Panc1 (cell line): ENCODE data around the gene RRP9. TPM values are rescaled to one million over a fixed set of nuclear protein-coding genes. Genes with fewer than 3 reads are reported as not detected.

Experiments
- ATAC-seq: fragments of 200-7000 bp; cut with Tn5 transposase; 2 replicates; pipeline ENCODE4 v1.9.1; 2020; ENCODE audit warnings: mild to moderate bottlenecking, moderate library complexity
- BruUV-seq: library from RNA; stranded (reverse); fragments of 400-500 nt; replicated peaks from 2 replicates; lab custom pipeline; 2021; lab: Mats Ljungman, UMichigan
- CTCF ChIA-PET: fragments of 300-600 bp; sonication (Branson Sonifier 250); formaldehyde crosslinking; loops from one replicate; lab custom pipeline; 2022; ENCODE audit warnings: antibody characterized with exemption; lab: Charles Lee
- POLR2A ChIA-PET: fragments of 300-600 bp; sonication (Branson Sonifier 250); formaldehyde crosslinking; loops from one replicate; lab custom pipeline; 2022; ENCODE audit warnings: antibody characterized with exemption; lab: Charles Lee
- DNase-seq: peaks from one replicate; pipeline ENCODE4 v3.0.0-alpha.2; 2010; ENCODE audit warnings: low read depth, low spot score
- H3K27ac ChIP-seq: 2 replicates; pipeline ENCODE4 v1.5.1; 2011; ENCODE audit warnings: mild to moderate bottlenecking, low read length, inconsistent platforms
- H3K27me3 ChIP-seq: fragments of 200-500 bp; sonication (Bioruptor generic); 2 replicates; pipeline ENCODE4 v1.6.0; 2014; ENCODE audit warnings: low read length, inconsistent platforms; ENCODE audit not compliant: control insufficient read depth, insufficient read depth
- H3K36me3 ChIP-seq: fragments of 200-500 bp; sonication (Bioruptor generic); 2 replicates; pipeline ENCODE4 v1.5.1; 2014; ENCODE audit warnings: inconsistent platforms, mild to moderate bottlenecking, low read length, moderate library complexity; ENCODE audit not compliant: control insufficient read depth, insufficient read depth
- H3K4me1 ChIP-seq: 2 replicates; pipeline ENCODE4 v1.5.1; 2011; ENCODE audit warnings: inconsistent platforms, mild to moderate bottlenecking, low read length, moderate library complexity; ENCODE audit not compliant: control insufficient read depth, insufficient read depth
- H3K4me3 ChIP-seq, 2 experiments: 2 replicates each; pipeline ENCODE4 v1.5.1; 2011 to 2012; ENCODE audit warnings: low read depth in 2 of 2, low read length in 2 of 2, mild to moderate bottlenecking in 2 of 2, inconsistent platforms in 1 of 2, moderate library complexity in 1 of 2
- H3K9me3 ChIP-seq: fragments of 200-500 bp; sonication (Bioruptor generic); 2 replicates; pipeline ENCODE4 v1.5.1; 2014; ENCODE audit warnings: low read depth, mild to moderate bottlenecking, inconsistent platforms, low read length, moderate library complexity; ENCODE audit not compliant: control insufficient read depth, insufficient read depth
- POLR2AphosphoS5 ChIP-seq: IDR thresholded peaks from 2 replicates; pipeline ENCODE4 v1.6.1; 2012; ENCODE audit warnings: mild to moderate bottlenecking, low read depth, low read length, moderate library complexity
- REST ChIP-seq, 2 experiments: IDR thresholded peaks; 2 replicates each; pipeline ENCODE4 v1.6.1; 2011 to 2012; ENCODE audit warnings: low read depth in 2 of 2, control low read depth in 1 of 2, low read length in 1 of 2, mild to moderate bottlenecking in 1 of 2, moderate library complexity in 1 of 2; ENCODE audit not compliant: insufficient read depth in 1 of 2
- SIN3A ChIP-seq: IDR thresholded peaks from 2 replicates; pipeline ENCODE4 v1.6.1; 2012; ENCODE audit warnings: low read depth, mild to moderate bottlenecking, low read length, moderate library complexity, borderline replicate concordance; ENCODE audit not compliant: insufficient read depth
- TCF7L2 ChIP-seq: IDR thresholded peaks from 2 replicates; pipeline ENCODE4 v1.6.1; 2011; ENCODE audit warnings: mild to moderate bottlenecking, low read depth, low read length, inconsistent platforms
- in situ Hi-C: cut with HindIII; loops from 2 replicates; pipeline ENCODE4 v1.10.0; 2016; ENCODE audit warnings: low sequenced_read_pairs, low pct_unique_long_range_greater_than_20kb
- intact Hi-C: fragments of 100-400 bp; cut with micrococcal nuclease; formaldehyde crosslinking; loops from one replicate; pipeline ENCODE4 v1.10.0; 2022; ENCODE audit not compliant: unreplicated experiment
- total RNA-seq: library from RNA; stranded (reverse); gene quantifications from one replicate; pipeline ENCODE4 v1.2.1, GENCODE V29; 2021; ENCODE audit not compliant: unreplicated experiment
- TF ChIP-seq, protein P1 (sequence below): fragments of 450-650 bp; IDR thresholded peaks from 2 replicates; pipeline ENCODE4 v1.5.1; 2017; ENCODE audit warnings: mild to moderate bottlenecking

RRP9 gene
- total RNA-seq, 1 experiment from 2014 or later = 54.5 TPM

- DNase-seq (no peak), ATAC-seq (peak; percentile 60; the same call in 1 of the 2 replicates)
- no TSS peak for BruUV-seq
- ChIA-PET POLR2A (no interaction called here), CTCF (no interaction called here)
- Histone ChIP-seq H3K4me1 (no peaks in the 10 kb centered on the region), H3K27ac (no peak within 1 kb of the TSS), H3K36me3 (no peaks in the 10 kb centered on the region), H3K27me3 (no peaks in the 10 kb centered on the region), H3K4me3 (no peak within 1 kb of the TSS), H3K9me3 (no peaks in the 10 kb centered on the region)
- in situ Hi-C loops = no loop called here
- TF ChIP-seq, protein P1, sequence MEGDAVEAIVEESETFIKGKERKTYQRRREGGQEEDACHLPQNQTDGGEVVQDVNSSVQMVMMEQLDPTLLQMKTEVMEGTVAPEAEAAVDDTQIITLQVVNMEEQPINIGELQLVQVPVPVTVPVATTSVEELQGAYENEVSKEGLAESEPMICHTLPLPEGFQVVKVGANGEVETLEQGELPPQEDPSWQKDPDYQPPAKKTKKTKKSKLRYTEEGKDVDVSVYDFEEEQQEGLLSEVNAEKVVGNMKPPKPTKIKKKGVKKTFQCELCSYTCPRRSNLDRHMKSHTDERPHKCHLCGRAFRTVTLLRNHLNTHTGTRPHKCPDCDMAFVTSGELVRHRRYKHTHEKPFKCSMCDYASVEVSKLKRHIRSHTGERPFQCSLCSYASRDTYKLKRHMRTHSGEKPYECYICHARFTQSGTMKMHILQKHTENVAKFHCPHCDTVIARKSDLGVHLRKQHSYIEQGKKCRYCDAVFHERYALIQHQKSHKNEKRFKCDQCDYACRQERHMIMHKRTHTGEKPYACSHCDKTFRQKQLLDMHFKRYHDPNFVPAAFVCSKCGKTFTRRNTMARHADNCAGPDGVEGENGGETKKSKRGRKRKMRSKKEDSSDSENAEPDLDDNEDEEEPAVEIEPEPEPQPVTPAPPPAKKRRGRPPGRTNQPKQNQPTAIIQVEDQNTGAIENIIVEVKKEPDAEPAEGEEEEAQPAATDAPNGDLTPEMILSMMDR = no peak
- no peak for TF ChIP-seq TCF7L2
- no peak for TF ChIP-seq REST (IDR thresholded peaks at IDR 0.05; ENCODE audit: insufficient read depth in 1 of 2, low read depth in 2 of 2, low read length in 1 of 2)
- TF ChIP-seq POLR2AphosphoS5 = no peak
- no peak for TF ChIP-seq SIN3A
- intact Hi-C loops = no loop called here
Observed at GRCh38 chr3:51955175-51955892, 13.6 kb upstream of the RRP9 start, which contains the start of gene GPR62. TSS of gene GPR62 (plus strand) at chr3:51955381. CDS start at chr3:51955653, 272 bp downstream.

- ChIA-PET POLR2A (no interaction called here), CTCF (no interaction called here)
- ATAC-seq = no peak
- no peaks in the 10 kb centered on the region for H3K4me1 ChIP-seq
- no peak overlapping the region for H3K4me3 ChIP-seq
- H3K36me3 ChIP-seq = no peaks in the 10 kb centered on the region
- no peaks in the 10 kb centered on the region for H3K27me3 ChIP-seq
- intact Hi-C loops = no loop called here
- H3K9me3 ChIP-seq = no peaks in the 10 kb centered on the region
- in situ Hi-C loops = no loop called here
- DNase-seq = no peak
- H3K27ac ChIP-seq = no peak overlapping the region
- BruUV-seq = no TSS peak
- TF ChIP-seq TCF7L2 (no peak), SIN3A (no peak), POLR2AphosphoS5 (no peak), REST (IDR thresholded peaks at IDR 0.05; ENCODE audit: insufficient read depth in 1 of 2, low read depth in 2 of 2, low read length in 1 of 2) (no peak)
- TF ChIP-seq, protein P1 = no peak
Observed at GRCh38 chr3:51954713-51955112, 13.0 kb upstream of the RRP9 start.
